T-cell (primary cell): ENCODE measurements around the gene KMO. TPM values are rescaled to one million over a fixed set of nuclear protein-coding genes. Genes with fewer than 3 reads are reported as not detected.

Source experiments
- ATAC-seq, 4 experiments: fragments of 200-7000 bp in 3 of 4; fragments of 150-1000 bp in 1 of 4; cut with Tn5 transposase; replicated peaks in 1 of 4; 1 replicate in 3 of 4; 2 replicates in 1 of 4; pipeline ENCODE4 v1.10.0; 2021; ENCODE audit warnings: moderate library complexity in 3 of 4, mild to moderate bottlenecking in 2 of 4, moderate number of reproducible peaks in 1 of 4
- CTCF ChIA-PET, 2 donors: fragments of 300-600 bp; sonication (Branson Sonifier 250); formaldehyde crosslinking; loops; one replicate each; lab custom pipeline; 2022; ENCODE audit warnings: antibody characterized with exemption in 2 of 2; lab: Charles Lee
- POLR2A ChIA-PET, 2 donors: fragments of 300-600 bp; sonication (Branson Sonifier 250); formaldehyde crosslinking; loops; one replicate each; lab custom pipeline; 2022; ENCODE audit warnings: antibody characterized with exemption in 2 of 2; lab: Charles Lee
- DNase-seq, 35 experiments: peaks; one replicate each; pipeline versions ENCODE4 v3.0.0 to v3.0.0-alpha.2; 2013 to 2023
- H3K27ac ChIP-seq: one replicate; pipeline ENCODE4 v1.5.1; 2013; ENCODE audit warnings: low read length
- H3K27me3 ChIP-seq, 2 experiments: replicated peaks in 1 of 2; 1 replicate in 1 of 2; 2 replicates in 1 of 2; pipeline versions ENCODE4 v1.6.1 to v1.7.0; 2013; ENCODE audit warnings: low read length in 1 of 2, mixed read lengths in 1 of 2; ENCODE audit not compliant: control insufficient read depth in 2 of 2, insufficient read depth in 2 of 2; ENCODE audit errors: extremely low read depth in 1 of 2
- H3K36me3 ChIP-seq, 2 donors: 1 replicate in 1 of 2; 2 replicates in 1 of 2; pipeline versions ENCODE4 v1.6.1 to v1.7.0; 2013; ENCODE audit warnings: low read length in 1 of 2; ENCODE audit not compliant: control insufficient read depth in 2 of 2, insufficient read depth in 1 of 2; ENCODE audit errors: extremely low read depth in 1 of 2
- H3K4me1 ChIP-seq, 2 experiments: 1 replicate in 1 of 2; 2 replicates in 1 of 2; pipeline versions ENCODE4 v1.6.1 to v1.7.0; 2013; ENCODE audit warnings: low read length in 2 of 2, mixed read lengths in 1 of 2; ENCODE audit not compliant: insufficient read depth in 2 of 2, control insufficient read depth in 1 of 2; ENCODE audit errors: extremely low read depth in 1 of 2
- H3K4me3 ChIP-seq, 2 donors: 1 replicate in 1 of 2; 2 replicates in 1 of 2; pipeline versions ENCODE4 v1.5.1 to v1.7.0; 2013; ENCODE audit warnings: mild to moderate bottlenecking in 2 of 2, low read length in 1 of 2, moderate library complexity in 1 of 2; ENCODE audit not compliant: control insufficient read depth in 1 of 2; ENCODE audit errors: extremely low read depth in 1 of 2
- H3K9me3 ChIP-seq: 2 replicates; pipeline ENCODE4 v1.7.0; 2013
- H3K27ac Mint-ChIP-seq, 2 donors: one replicate each; pipeline ENCODE4 v1.8.0; 2020 to 2021; ENCODE audit warnings: mild to moderate bottlenecking in 2 of 2, mixed read lengths in 2 of 2
- H3K27me3 Mint-ChIP-seq, 2 donors: one replicate each; pipeline ENCODE4 v1.8.0; 2021 to 2022; ENCODE audit warnings: mixed read lengths in 2 of 2
- H3K36me3 Mint-ChIP-seq: one replicate; pipeline ENCODE4 v1.8.0; 2021; ENCODE audit warnings: mixed read lengths
- H3K4me1 Mint-ChIP-seq, 3 donors: one replicate each; pipeline ENCODE4 v1.8.0; 2020 to 2022; ENCODE audit warnings: mixed read lengths in 3 of 3, mild to moderate bottlenecking in 1 of 3
- H3K4me3 Mint-ChIP-seq, 3 donors: one replicate each; pipeline ENCODE4 v1.8.0; 2020 to 2022; ENCODE audit warnings: mild to moderate bottlenecking in 3 of 3, mixed read lengths in 3 of 3, moderate library complexity in 3 of 3
- H3K9me3 Mint-ChIP-seq, 3 donors: one replicate each; pipeline ENCODE4 v1.8.0; 2020 to 2022; ENCODE audit warnings: mixed read lengths in 3 of 3
- WGBS: methylation state at CpG from one replicate; pipeline ENCODE4 v1.1.5; 2013; ENCODE audit warnings: missing lambda C conversion rate; ENCODE audit not compliant: insufficient coverage; 5-methylcytosine and 5-hydroxymethylcytosine counted together
- total RNA-seq, 35 experiments: library from RNA in 6 of 35; stranded (reverse) in 6 of 35; fragments of 120-200 nt in 1 of 35; gene quantifications; one replicate each; pipeline versions ENCODE4 v1.2.1 to v1.2.4 and lab custom pipeline; 2013 to 2026

The KMO gene
- total RNA-seq, 5 donors from 2014 or later (not counting 1 experiment from before 2014, with no cell fraction given): 0.32 to 2.0 (median 0.89) TPM

GRCh38 chr1:241600496-241600901 lies 68.3 kb downstream of the KMO start:
- DNase-seq (no peak), ATAC-seq (no peak)
- Mint-ChIP-seq H3K4me1 (peaks cover 0 to 3% (median 0%) of the 10 kb centered on the region in 3 donors), H3K9me3 (no peaks in the 10 kb centered on the region), H3K4me3 (no peak overlapping the region), H3K27ac (no peak overlapping the region), H3K27me3 (no peaks in the 10 kb centered on the region), H3K36me3 (peaks cover 37% of the 10 kb centered on the region)
- Histone ChIP-seq H3K27me3 (no peaks in the 10 kb centered on the region), H3K36me3 (peaks cover 0 to 6% of the 10 kb centered on the region in 2 donors), H3K9me3 (no peaks in the 10 kb centered on the region), H3K4me3 (no peak overlapping the region), H3K27ac (no peak overlapping the region), H3K4me1 (no peaks in the 10 kb centered on the region)
- WGBS: 55% methylated on average over 2 of the region's 2 CpGs
- POLR2A ChIA-PET: interaction anchor here in 1 of 2 donors (0.6 kb wide), 1 partner anchor 62 kb away, joined by 3 read pairs; no protein-coding TSS in a partner anchor
- CTCF ChIA-PET: interaction anchor here in 1 of 2 donors (1.2 kb wide), 1 partner anchor 10 kb away, joined by 4 read pairs; no protein-coding TSS in a partner anchor

GRCh38 chr1:241603731-241604245 lies 71.6 kb downstream of the KMO start:
- H3K4me3 ChIP-seq: no peak overlapping the region
- H3K27me3 ChIP-seq: no peaks in the 10 kb centered on the region
- no peaks in the 10 kb centered on the region for H3K9me3 Mint-ChIP-seq
- no peak overlapping the region for H3K27ac Mint-ChIP-seq
- no peak overlapping the region for H3K27ac ChIP-seq
- no peaks in the 10 kb centered on the region for H3K4me1 ChIP-seq
- no peak overlapping the region for H3K4me3 Mint-ChIP-seq
- DNase-seq: no peak
- ChIA-PET POLR2A (interaction anchor here in 1 of 2 donors (0.7 kb wide), 1 partner anchor 70 kb away, joined by 3 read pairs; no protein-coding TSS in a partner anchor), CTCF (interaction anchor here in 1 of 2 donors (0.7 kb wide), 1 partner anchor 292 kb away, joined by 3 read pairs; no protein-coding TSS in a partner anchor)
- H3K27me3 Mint-ChIP-seq: no peaks in the 10 kb centered on the region
- H3K36me3 Mint-ChIP-seq: peaks cover 32% of the 10 kb centered on the region
- peaks cover 0 to 4% of the 10 kb centered on the region in 2 donors for H3K36me3 ChIP-seq
- peaks cover 0 to 3% (median 0%) of the 10 kb centered on the region in 3 donors for H3K4me1 Mint-ChIP-seq
- H3K9me3 ChIP-seq: no peaks in the 10 kb centered on the region
- no CpG with 5 or more reads among the region's 3 CpGs for WGBS
- ATAC-seq: no peak

- no peak overlapping the region for H3K4me3 ChIP-seq
- no peak for ATAC-seq
- Mint-ChIP-seq H3K4me1 (peaks cover 0 to 3% (median 0%) of the 10 kb centered on the region in 3 donors), H3K9me3 (no peaks in the 10 kb centered on the region), H3K27me3 (no peaks in the 10 kb centered on the region), H3K4me3 (no peak overlapping the region), H3K27ac (no peak overlapping the region), H3K36me3 (peaks cover 32% of the 10 kb centered on the region)
- POLR2A ChIA-PET: interaction anchor here in 1 of 2 donors (0.6 kb wide), 1 partner anchor 78 kb away, joined by 8 read pairs; no protein-coding TSS in a partner anchor
- H3K27ac ChIP-seq: no peak overlapping the region
- no peak for DNase-seq
- no peaks in the 10 kb centered on the region for H3K9me3 ChIP-seq
- no peaks in the 10 kb centered on the region for H3K27me3 ChIP-seq
- WGBS: 95% methylated on average over 2 of the region's 9 CpGs
- no peaks in the 10 kb centered on the region for H3K4me1 ChIP-seq
- CTCF ChIA-PET: no interaction called here
- H3K36me3 ChIP-seq: peaks cover 0 to 4% of the 10 kb centered on the region in 2 donors
Measured at GRCh38 chr1:241605146-241605805, 73.1 kb downstream of the KMO start.

GRCh38 chr1:241606544-241606943 lies 74.4 kb downstream of the KMO start:
- POLR2A ChIA-PET: no interaction called here
- H3K4me3 ChIP-seq: no peak overlapping the region
- Mint-ChIP-seq H3K4me3 (no peak overlapping the region), H3K9me3 (no peaks in the 10 kb centered on the region), H3K36me3 (peaks cover 23% of the 10 kb centered on the region), H3K27ac (no peak overlapping the region), H3K27me3 (no peaks in the 10 kb centered on the region), H3K4me1 (no peaks in the 10 kb centered on the region)
- 83% methylated on average over 3 of the region's 5 CpGs for WGBS
- no peak overlapping the region for H3K27ac ChIP-seq
- no peaks in the 10 kb centered on the region for H3K9me3 ChIP-seq
- peaks cover 0 to 2% of the 10 kb centered on the region in 2 experiments for H3K4me1 ChIP-seq
- H3K27me3 ChIP-seq: no peaks in the 10 kb centered on the region
- ATAC-seq (no peak), DNase-seq (no peak)
- peaks cover 0 to 4% of the 10 kb centered on the region in 2 donors for H3K36me3 ChIP-seq
- CTCF ChIA-PET: interaction anchor here in 1 of 2 donors (0.6 to 1.5 kb wide), 2 partner anchors 20 to 849 kb away, joined by 3 to 5 read pairs; no protein-coding TSS in a partner anchor

GRCh38 chr1:241607497-241607896 lies 75.3 kb downstream of the KMO start:
- Histone ChIP-seq H3K27me3 (no peaks in the 10 kb centered on the region), H3K27ac (no peak overlapping the region), H3K36me3 (peaks cover 0 to 4% of the 10 kb centered on the region in 2 donors), H3K4me1 (peaks cover 0 to 2% of the 10 kb centered on the region in 2 experiments), H3K9me3 (no peaks in the 10 kb centered on the region), H3K4me3 (no peak overlapping the region)
- ATAC-seq: no peak
- no peak overlapping the region for H3K4me3 Mint-ChIP-seq
- POLR2A ChIA-PET: no interaction called here
- H3K4me1 Mint-ChIP-seq: no peaks in the 10 kb centered on the region
- H3K36me3 Mint-ChIP-seq: peaks cover 14% of the 10 kb centered on the region
- no peaks in the 10 kb centered on the region for H3K9me3 Mint-ChIP-seq
- CTCF ChIA-PET: no interaction called here
- DNase-seq: no peak
- no peaks in the 10 kb centered on the region for H3K27me3 Mint-ChIP-seq
- H3K27ac Mint-ChIP-seq: no peak overlapping the region

- H3K4me1 ChIP-seq: peaks cover 0 to 2% of the 10 kb centered on the region in 2 experiments
- H3K27ac ChIP-seq: no peak overlapping the region
- Mint-ChIP-seq H3K36me3 (peaks cover 4% of the 10 kb centered on the region), H3K27ac (no peak overlapping the region), H3K9me3 (no peaks in the 10 kb centered on the region), H3K4me1 (no peaks in the 10 kb centered on the region), H3K27me3 (no peaks in the 10 kb centered on the region), H3K4me3 (no peak overlapping the region)
- POLR2A ChIA-PET: no interaction called here
- no peaks in the 10 kb centered on the region for H3K27me3 ChIP-seq
- H3K9me3 ChIP-seq: no peaks in the 10 kb centered on the region
- ATAC-seq (no peak), DNase-seq (no peak)
- no peak overlapping the region for H3K4me3 ChIP-seq
- 44% methylated on average over 1 of the region's 3 CpGs for WGBS
- CTCF ChIA-PET: interaction anchor here in 1 of 2 donors (0.6 kb wide), 1 partner anchor 378 kb away, joined by 3 read pairs; no protein-coding TSS in a partner anchor
- H3K36me3 ChIP-seq: no peaks in the 10 kb centered on the region
Measured at GRCh38 chr1:241608379-241609033, 76.3 kb downstream of the KMO start.
